Cardiac muscle cell (in vitro differentiated cells and primary cell): ENCODE results near the gene FOXN3. TPM values are rescaled to one million over a fixed set of nuclear protein-coding genes. Genes with fewer than 3 reads are reported as not detected.
A peak's percentile ranks its signal among the peaks of the same experiment; 100 is the strongest.

ENCODE experiments used
- DNase-seq, 2 donors: peaks; one replicate each; pipeline versions ENCODE4 v3.0.0 to v3.0.0-alpha.2; 2010 to 2017; ENCODE audit warnings: low read depth in 1 of 2, low spot score in 1 of 2
- H3K27ac ChIP-seq: fragments of 200-600 bp; sonication (generic); 2 replicates; pipeline ENCODE4 v1.5.1; 2016
- H3K27me3 ChIP-seq: fragments of 200-600 bp; sonication (generic); 2 replicates; pipeline ENCODE4 v1.6.0; 2016; ENCODE audit warnings: control low read depth
- H3K36me3 ChIP-seq: fragments of 200-600 bp; sonication (generic); 2 replicates; pipeline ENCODE4 v1.5.1; 2016; ENCODE audit warnings: control low read depth
- H3K4me1 ChIP-seq: fragments of 200-600 bp; sonication (generic); 2 replicates; pipeline ENCODE4 v1.8.1; 2017; ENCODE audit warnings: low read depth, mild to moderate bottlenecking, mixed run types
- H3K4me3 ChIP-seq: fragments of 200-600 bp; sonication (generic); 2 replicates; pipeline ENCODE4 v1.5.1; 2016; ENCODE audit warnings: mild to moderate bottlenecking
- H3K9me3 ChIP-seq: fragments of 200-600 bp; sonication (generic); 2 replicates; pipeline ENCODE4 v1.5.1; 2017; ENCODE audit warnings: low read depth, mild to moderate bottlenecking, control low read depth
- CTCF ChIP-seq: IDR thresholded peaks from 2 replicates; pipeline ENCODE4 v1.5.1; 2012; ENCODE audit warnings: low read depth, mild to moderate bottlenecking, low read length
- polyA plus RNA-seq: library from polyadenylated mRNA; unstranded; fragments of >200 nt; fragmentation: Nextera tagmentation; extraction: Ambion mirVana; gene quantifications from 2 replicates; pipeline ENCODE4 v1.2.1, GENCODE V29; 2016
- total RNA-seq: library from RNA; depleted of rRNA; stranded (reverse); fragments of >200 nt; gene quantifications from 2 replicates; pipeline ENCODE4 v1.2.3, GENCODE V29; 2016

The FOXN3 gene
- total and polyA plus RNA-seq, 2 experiments from 2014 or later, result 43.8 to 74.8 TPM

GRCh38 chr14:89175881-89176799, 240.9 kb downstream of the FOXN3 start:
- no peaks in the 10 kb centered on the region for H3K36me3 ChIP-seq

GRCh38 chr14:89171628-89172027, 245.4 kb downstream of the FOXN3 start:
- no peak for DNase-seq
- no peaks in the 10 kb centered on the region for H3K9me3 ChIP-seq

More at GRCh38 chr14:89175881-89176799, 240.9 kb downstream of the FOXN3 start:
- no peak overlapping the region for H3K27ac ChIP-seq
- no peaks in the 10 kb centered on the region for H3K9me3 ChIP-seq
- no peak overlapping the region for H3K4me3 ChIP-seq
- no peak for DNase-seq
- TF ChIP-seq CTCF, result no peak
- H3K4me1 ChIP-seq, result peaks cover 22% of the 10 kb centered on the region
- H3K27me3 ChIP-seq, result no peaks in the 10 kb centered on the region

GRCh38 chr14:89171168-89171567, 245.9 kb downstream of the FOXN3 start:
- TF ChIP-seq CTCF, result no peak
- peak in 1 of 2 donors; percentile 76 for DNase-seq

More at GRCh38 chr14:89171628-89172027, 245.4 kb downstream of the FOXN3 start:
- no peaks in the 10 kb centered on the region for H3K36me3 ChIP-seq
- TF ChIP-seq CTCF, result no peak
- no peak overlapping the region for H3K4me3 ChIP-seq
- H3K27me3 ChIP-seq, result no peaks in the 10 kb centered on the region
- no peaks in the 10 kb centered on the region for H3K4me1 ChIP-seq
- no peak overlapping the region for H3K27ac ChIP-seq

GRCh38 chr14:89167705-89168104, 249.3 kb downstream of the FOXN3 start:
- no peaks in the 10 kb centered on the region for H3K36me3 ChIP-seq
- no peak for TF ChIP-seq CTCF
- H3K27ac ChIP-seq, result no peak overlapping the region
- H3K4me3 ChIP-seq, result no peak overlapping the region
- H3K27me3 ChIP-seq, result no peaks in the 10 kb centered on the region
- no peak for DNase-seq
- no peaks in the 10 kb centered on the region for H3K9me3 ChIP-seq
- no peaks in the 10 kb centered on the region for H3K4me1 ChIP-seq

More at GRCh38 chr14:89171168-89171567, 245.9 kb downstream of the FOXN3 start:
- Histone ChIP-seq H3K9me3 (no peaks in the 10 kb centered on the region), H3K4me3 (no peak overlapping the region), H3K27ac (no peak overlapping the region), H3K27me3 (no peaks in the 10 kb centered on the region), H3K36me3 (no peaks in the 10 kb centered on the region), H3K4me1 (no peaks in the 10 kb centered on the region)

GRCh38 chr14:89166633-89167032, 250.4 kb downstream of the FOXN3 start:
- no peaks in the 10 kb centered on the region for H3K27me3 ChIP-seq
- DNase-seq, result no peak
- H3K4me3 ChIP-seq, result no peak overlapping the region
- no peaks in the 10 kb centered on the region for H3K4me1 ChIP-seq
- H3K27ac ChIP-seq, result no peak overlapping the region
- no peak for TF ChIP-seq CTCF
- H3K36me3 ChIP-seq, result no peaks in the 10 kb centered on the region
- no peaks in the 10 kb centered on the region for H3K9me3 ChIP-seq
